HG03469 (cell line): ENCODE data around the gene CLSTN2.

Experiments
- ATAC-seq: cut with Tn5 transposase; IDR thresholded peaks from one replicate; pipeline ENCODE4 v1.9.1; 2021; ENCODE audit warnings: mild to moderate bottlenecking, moderate library complexity, moderate number of reproducible peaks; ENCODE audit not compliant: unreplicated experiment

Gene CLSTN2

GRCh38 chr3:140091143-140091542 lies 156.2 kb downstream of the CLSTN2 start:
- ATAC-seq, result no peak

DNA sequence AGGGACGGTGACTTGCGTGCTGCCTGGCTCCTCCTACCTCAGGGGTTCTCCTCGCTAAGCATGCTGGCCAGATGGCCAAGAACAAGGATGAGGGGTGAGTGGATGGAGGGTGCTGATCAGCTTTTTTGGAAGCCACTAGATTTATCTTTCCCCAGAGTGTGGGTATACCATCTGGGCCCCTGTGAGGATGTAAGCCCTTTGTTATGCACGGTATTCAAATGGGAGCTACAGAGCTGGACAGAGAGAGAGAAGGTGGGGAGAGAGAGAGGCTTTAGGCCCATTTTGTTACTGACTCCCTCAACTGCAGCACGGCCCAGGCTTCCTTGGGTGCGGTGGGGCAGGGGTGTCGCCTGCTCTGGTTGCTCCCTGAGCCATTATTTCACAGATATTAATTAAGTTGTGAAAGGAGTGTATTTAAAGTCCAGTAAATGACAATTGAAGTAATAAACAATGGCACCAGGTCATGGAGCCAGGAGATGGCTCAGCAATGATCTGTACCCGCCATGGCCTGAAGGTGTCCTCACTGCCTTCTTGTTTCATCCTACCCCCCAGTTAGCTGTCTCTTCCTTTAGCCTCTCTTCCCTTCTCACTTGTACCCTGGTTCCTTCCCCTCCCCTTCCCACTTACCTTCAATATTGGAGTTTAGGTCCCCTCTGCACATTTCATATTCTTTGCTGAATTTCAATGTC lies 158.0 kb downstream of the CLSTN2 start:
- ATAC-seq, result no peak

GRCh38 chr3:140093742-140094141 lies 158.8 kb downstream of the CLSTN2 start:
- ATAC-seq, result no peak

GRCh38 chr3:140094487-140094886 lies 159.5 kb downstream of the CLSTN2 start:
- no peak for ATAC-seq

DNA sequence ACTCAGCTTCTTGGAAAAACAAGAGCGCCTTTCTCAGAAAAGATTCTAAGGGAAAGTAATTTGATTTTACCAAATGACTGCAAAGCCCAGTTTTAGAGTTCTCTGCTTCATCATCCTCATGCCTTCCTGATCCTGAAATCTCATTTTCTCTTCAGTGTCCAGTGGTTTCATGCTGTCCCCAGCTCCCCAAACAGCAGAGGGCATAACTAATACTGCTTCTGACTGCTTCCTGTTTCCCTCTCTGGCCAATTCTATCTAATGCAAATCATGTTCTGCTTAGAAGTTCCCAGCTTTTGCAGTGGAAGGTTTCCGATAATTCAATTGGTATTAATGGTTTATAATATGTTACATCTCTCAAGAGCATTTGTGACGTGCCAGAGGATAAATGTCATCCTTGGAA lies 161.1 kb downstream of the CLSTN2 start:
- ATAC-seq, result no peak

DNA sequence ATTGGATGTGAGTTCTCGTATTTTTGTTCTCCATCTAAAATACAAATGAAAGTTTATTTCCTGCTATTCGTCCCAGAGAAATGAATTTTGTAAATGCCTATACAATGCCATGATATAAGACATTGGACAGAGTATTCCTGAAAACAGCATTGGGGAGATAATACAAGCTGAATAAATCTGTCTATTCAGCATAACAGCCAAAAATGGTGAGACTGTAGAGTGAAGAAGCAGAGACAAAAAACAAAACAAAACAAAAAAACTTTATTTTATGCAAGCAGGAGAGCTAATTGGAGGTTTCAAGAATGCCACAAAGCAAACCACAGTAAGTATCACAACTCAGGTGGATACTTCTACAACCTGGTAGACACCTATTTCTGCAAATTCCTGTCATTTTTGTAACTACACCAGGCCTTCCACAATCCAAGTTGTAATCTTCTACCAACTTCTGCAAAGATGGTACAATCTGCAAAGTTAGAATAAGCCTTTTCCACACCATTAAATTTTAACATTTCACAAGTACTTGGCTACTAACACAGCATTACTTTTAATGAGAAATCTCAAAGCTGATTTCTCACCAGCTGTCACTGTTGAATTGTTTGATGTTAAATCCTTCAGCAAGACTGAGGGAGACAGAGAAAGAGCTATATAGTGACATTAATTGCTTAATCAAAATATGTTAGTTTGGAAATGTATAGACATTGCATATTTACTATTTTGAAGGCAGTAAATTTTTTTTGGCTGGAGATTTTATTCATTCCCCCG lies 163.1 kb downstream of the CLSTN2 start:
- no peak for ATAC-seq

- ATAC-seq, result no peak
Observed at GRCh38 chr3:140100479-140100878, 165.5 kb downstream of the CLSTN2 start.

GRCh38 chr3:140103166-140103565 lies 168.2 kb downstream of the CLSTN2 start:
- ATAC-seq, result no peak

GRCh38 chr3:140103986-140104645 lies 169.1 kb downstream of the CLSTN2 start:
- ATAC-seq, result no peak

DNA sequence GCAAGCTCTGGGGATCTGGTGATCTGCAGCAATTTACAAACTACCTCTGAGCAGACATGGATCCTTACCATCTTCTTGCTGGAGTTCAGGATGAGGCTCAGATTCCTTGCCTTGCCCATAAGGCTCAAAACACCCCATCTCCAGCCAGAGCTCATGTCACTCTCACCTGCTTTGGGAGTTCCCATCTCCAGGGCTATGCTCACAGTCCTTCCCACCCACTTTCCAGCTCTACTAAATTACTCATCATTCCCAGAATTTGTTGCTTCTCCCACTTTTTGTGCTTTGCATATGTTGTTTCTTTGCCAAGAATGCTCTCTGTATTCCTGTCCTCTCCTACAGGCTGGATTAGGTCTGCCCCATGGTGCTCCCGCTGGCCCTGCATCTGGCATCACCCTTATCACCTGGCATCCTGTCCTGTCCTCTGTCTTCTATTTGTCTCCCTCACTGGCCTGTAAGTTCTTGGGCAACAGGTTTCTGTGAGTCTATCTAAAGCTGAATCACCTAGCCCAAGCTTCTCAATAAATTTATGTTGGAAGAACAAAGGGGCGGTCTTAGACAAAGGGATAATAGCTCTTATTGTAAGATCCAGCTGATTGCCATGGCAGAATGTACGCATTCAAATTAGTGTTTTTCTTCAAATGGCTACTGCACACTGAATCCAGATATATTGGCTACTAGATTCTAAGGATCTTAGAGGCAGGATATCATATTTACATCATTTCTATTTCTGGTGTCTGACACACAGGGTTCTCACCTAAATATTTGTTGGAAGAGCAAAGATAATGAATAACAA lies 179.2 kb downstream of the CLSTN2 start:
- ATAC-seq, result no peak

- no peak for ATAC-seq
Observed at GRCh38 chr3:140114789-140115080, 179.8 kb downstream of the CLSTN2 start.

- ATAC-seq, result no peak
Observed at GRCh38 chr3:140117096-140117526, 182.1 kb downstream of the CLSTN2 start.

GRCh38 chr3:140122183-140122582 lies 187.2 kb downstream of the CLSTN2 start:
- no peak for ATAC-seq

- no peak for ATAC-seq
Observed at GRCh38 chr3:140128217-140128616, 193.2 kb downstream of the CLSTN2 start.

DNA sequence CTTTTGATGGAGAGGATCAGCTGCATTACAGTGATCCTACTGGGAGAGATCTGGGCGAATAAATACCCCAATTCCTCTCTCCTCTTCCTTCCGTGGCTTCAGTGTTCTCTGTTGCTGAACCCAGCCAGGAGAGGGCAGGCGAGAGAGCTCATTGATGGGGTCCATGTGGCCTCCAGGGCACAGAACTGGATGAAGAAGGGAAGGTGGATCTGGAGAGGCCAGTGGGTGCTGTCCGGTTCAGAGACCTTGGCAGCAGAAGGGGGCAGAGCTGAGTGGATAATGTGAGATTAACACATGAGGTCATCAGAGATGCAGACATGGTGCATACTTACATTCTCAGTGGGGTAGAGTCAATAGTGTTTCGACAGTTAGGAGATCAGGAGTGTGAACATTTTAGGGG lies 193.6 kb downstream of the CLSTN2 start:
- no peak for ATAC-seq

DNA sequence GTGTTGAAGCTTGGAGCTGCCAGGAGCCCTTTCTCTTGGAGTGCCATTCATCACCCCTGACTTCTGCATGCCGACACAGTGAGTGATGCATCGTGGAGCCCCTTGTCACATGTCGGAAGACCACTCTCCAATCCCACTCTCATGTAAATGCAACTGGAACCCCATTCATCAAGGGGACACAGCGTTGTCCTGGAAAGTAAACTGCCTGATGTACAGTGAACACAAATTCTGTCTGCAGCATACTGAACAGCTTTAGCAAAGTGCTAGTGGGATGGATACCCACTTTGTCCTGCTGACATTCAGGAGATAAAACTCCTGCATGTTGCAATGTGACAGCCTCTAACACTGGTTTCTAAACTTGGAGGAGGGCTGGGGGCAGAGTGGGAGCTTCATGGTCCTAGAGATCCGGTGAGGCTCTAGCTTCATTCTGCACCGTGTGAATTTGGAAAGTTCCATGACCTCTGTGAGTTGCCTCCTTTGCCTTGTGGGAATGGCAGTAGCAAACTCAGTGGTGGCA lies 194.8 kb downstream of the CLSTN2 start:
- no peak for ATAC-seq

- ATAC-seq, result no peak
Observed at GRCh38 chr3:140131895-140132294, 196.9 kb downstream of the CLSTN2 start.

DNA sequence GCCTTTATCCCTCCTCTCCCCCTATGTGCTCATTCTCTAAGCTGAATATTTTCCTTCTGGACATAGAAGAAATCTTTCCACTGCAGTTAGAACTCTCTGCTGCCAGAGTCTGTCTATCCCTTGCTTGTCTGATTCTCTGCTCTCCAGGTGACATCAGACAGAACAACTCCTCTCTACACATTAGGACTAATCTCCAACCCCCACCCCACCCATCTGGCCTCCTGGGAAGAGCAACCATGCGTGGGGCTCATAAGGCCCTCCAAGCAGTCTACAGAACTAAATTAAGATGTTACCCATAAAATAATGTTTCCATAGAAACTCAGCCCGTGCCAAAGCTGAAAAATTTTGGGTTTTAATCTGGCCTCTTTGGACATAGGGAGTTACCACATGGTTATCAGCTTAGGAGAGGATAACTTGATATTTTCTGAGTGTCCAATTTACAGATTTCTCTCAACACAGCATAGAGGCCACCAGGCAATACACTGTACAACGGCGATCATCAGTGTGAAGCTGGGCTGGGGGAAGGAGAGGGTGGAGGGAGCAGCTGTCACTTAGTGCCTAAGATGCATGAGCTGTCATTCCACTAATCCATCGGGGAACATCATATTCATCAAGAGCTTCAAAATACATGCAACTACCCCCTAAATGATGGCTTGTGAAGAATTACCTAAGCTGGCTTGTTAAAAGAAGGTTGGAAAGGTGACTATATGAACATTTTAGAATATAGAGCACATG lies 199.4 kb downstream of the CLSTN2 start:
- ATAC-seq, result no peak

DNA sequence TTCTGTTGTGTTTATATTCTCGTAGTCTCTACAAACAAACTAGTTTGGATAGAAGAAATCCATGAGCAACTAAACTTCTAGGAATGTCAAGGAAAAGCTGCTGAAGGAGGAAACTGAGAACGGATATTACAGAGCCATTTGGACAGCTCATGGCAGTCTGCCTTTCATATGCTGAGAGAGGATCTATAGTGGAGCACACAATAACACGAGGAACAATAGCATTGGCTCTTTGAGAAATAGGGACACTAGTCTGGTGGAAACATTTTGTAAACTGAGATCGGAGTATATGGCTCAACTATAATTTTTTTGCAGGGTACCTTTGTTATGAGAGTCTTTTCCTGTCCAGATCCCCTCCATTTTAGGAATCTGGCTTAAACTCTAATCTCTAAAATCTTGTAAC lies 200.5 kb downstream of the CLSTN2 start:
- ATAC-seq, result no peak

DNA sequence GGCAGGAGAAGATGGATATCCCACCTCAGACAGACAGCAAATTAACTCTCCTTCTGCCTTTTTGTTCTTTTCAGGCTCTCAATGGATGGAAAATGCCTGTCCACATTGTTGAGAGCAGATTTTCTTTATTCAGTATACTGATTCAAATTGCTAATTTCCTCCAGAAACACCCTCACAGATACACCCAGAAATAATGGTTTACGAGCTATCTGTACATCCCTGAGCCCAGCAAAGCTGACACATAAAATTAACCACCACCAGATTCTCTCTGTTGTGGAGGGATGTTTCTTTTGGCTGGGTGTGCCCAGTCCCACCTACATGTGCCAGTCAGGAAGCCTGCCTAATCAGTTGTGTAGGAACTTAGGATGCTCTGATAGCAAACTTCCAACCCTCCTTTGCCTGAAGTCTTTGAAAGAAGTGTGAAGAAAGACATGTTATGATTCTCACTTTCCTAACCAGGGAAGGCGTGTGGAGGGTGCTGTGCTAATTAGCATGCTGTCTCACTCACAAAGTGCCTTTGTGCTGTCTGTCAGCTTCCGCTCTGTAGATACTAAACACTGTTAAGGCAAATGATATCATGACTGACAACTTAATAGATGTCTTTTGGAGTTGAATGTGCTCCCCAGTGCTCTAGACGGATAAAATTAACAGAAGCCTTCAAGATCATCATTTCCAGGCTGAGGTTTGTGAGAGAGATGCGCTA lies 208.5 kb downstream of the CLSTN2 start:
- no peak for ATAC-seq
